B cell (primary cell): ENCODE data around the gene NYAP2. TPM values are rescaled to one million over a fixed set of nuclear protein-coding genes. Genes with fewer than 3 reads are reported as not detected.

ENCODE experiments used
- ATAC-seq: fragments of 200-7000 bp; cut with Tn5 transposase; one replicate; pipeline ENCODE4 v1.10.0; 2021; ENCODE audit warnings: low read depth, mild to moderate bottlenecking, moderate number of reproducible peaks, moderate library complexity
- CTCF ChIA-PET: fragments of 350-600 bp; sonication (Branson Sonifier 250); formaldehyde crosslinking; loops from one replicate; lab custom pipeline; 2021; ENCODE audit warnings: antibody characterized with exemption, inconsistent platforms; lab: Charles Lee
- POLR2A ChIA-PET: fragments of 350-600 bp; sonication (Branson Sonifier 250); formaldehyde crosslinking; loops from one replicate; lab custom pipeline; 2021; ENCODE audit warnings: antibody characterized with exemption; lab: Charles Lee
- DNase-seq: peaks from one replicate; pipeline ENCODE4 v3.0.0; 2013
- H2AFZ ChIP-seq: 2 replicates; pipeline ENCODE4 v1.6.1; 2012; ENCODE audit warnings: mild to moderate bottlenecking, low read depth, low read length; ENCODE audit not compliant: insufficient read depth, poor library complexity, severe bottlenecking
- H3K27ac ChIP-seq, 2 donors: 1 replicate in 1 of 2; 2 replicates in 1 of 2; pipeline ENCODE4 v1.5.1; 2012 to 2013; ENCODE audit warnings: low read length in 2 of 2, mild to moderate bottlenecking in 2 of 2, moderate library complexity in 1 of 2
- H3K27me3 ChIP-seq, 4 experiments: fragments of 200-600 bp in 1 of 4; sonication (generic) in 1 of 4; replicated peaks in 1 of 4; 1 replicate in 2 of 4; 2 replicates in 2 of 4; pipeline versions ENCODE4 v1.6.1 to v1.7.0; 2013 to 2016; ENCODE audit warnings: low read length in 3 of 4, mild to moderate bottlenecking in 2 of 4, mixed read lengths in 1 of 4, moderate library complexity in 1 of 4; ENCODE audit not compliant: insufficient read depth in 4 of 4, control insufficient read depth in 3 of 4; ENCODE audit errors: control extremely low read depth in 1 of 4
- H3K36me3 ChIP-seq, 2 experiments: replicated peaks in 1 of 2; 1 replicate in 1 of 2; 2 replicates in 1 of 2; pipeline versions ENCODE4 v1.6.1 to v1.7.1; 2013; ENCODE audit warnings: low read length in 1 of 2; ENCODE audit not compliant: insufficient read depth in 2 of 2, control insufficient read depth in 1 of 2; ENCODE audit errors: control extremely low read depth in 1 of 2, extremely low read depth in 1 of 2
- H3K4me1 ChIP-seq, 2 donors: fragments of 200-600 bp in 1 of 2; sonication (generic) in 1 of 2; 1 replicate in 1 of 2; 2 replicates in 1 of 2; pipeline versions ENCODE4 v1.5.1 to v1.6.1; 2013 to 2017; ENCODE audit warnings: low read length in 2 of 2; ENCODE audit not compliant: control insufficient read depth in 2 of 2, insufficient read depth in 2 of 2
- H3K4me2 ChIP-seq: replicated peaks from 2 replicates; pipeline ENCODE3; 2012; ENCODE audit warnings: mild to moderate bottlenecking, low read depth, low read length; ENCODE audit not compliant: poor library complexity, severe bottlenecking
- H3K4me3 ChIP-seq, 5 experiments: fragments of 200-600 bp in 1 of 5; sonication (generic) in 1 of 5; 1 replicate in 3 of 5; 2 replicates in 2 of 5; pipeline versions ENCODE4 v1.5.1 to v1.7.0; 2011 to 2016; ENCODE audit warnings: low read length in 4 of 5, mild to moderate bottlenecking in 4 of 5, low read depth in 2 of 5, control low read depth in 1 of 5, moderate library complexity in 1 of 5; ENCODE audit not compliant: insufficient read depth in 1 of 5; ENCODE audit errors: control extremely low read depth in 1 of 5, extremely low read depth in 1 of 5
- H3K79me2 ChIP-seq: fragments of 200-600 bp; sonication (generic); one replicate; pipeline ENCODE4 v1.6.0; 2016; ENCODE audit warnings: low read length; ENCODE audit not compliant: control insufficient read depth, insufficient read depth
- H3K9ac ChIP-seq: fragments of 200-600 bp; sonication (generic); 2 replicates; pipeline ENCODE4 v1.6.1; 2017; ENCODE audit warnings: mild to moderate bottlenecking, low read length, moderate library complexity
- H3K9me3 ChIP-seq, 3 donors: one replicate each; pipeline versions ENCODE4 v1.6.1 to v1.7.1; 2013; ENCODE audit warnings: low read length in 2 of 3; ENCODE audit not compliant: control insufficient read depth in 2 of 3, insufficient read depth in 1 of 3; ENCODE audit errors: control extremely low read depth in 1 of 3
- H4K20me1 ChIP-seq: 2 replicates; pipeline ENCODE4 v1.6.0; 2012; ENCODE audit warnings: mild to moderate bottlenecking, low read length; ENCODE audit not compliant: insufficient read depth, control insufficient read depth, poor library complexity, severe bottlenecking
- H3K27ac Mint-ChIP-seq: one replicate; pipeline ENCODE4 v1.8.0; 2021; ENCODE audit warnings: mixed read lengths
- H3K27me3 Mint-ChIP-seq: one replicate; pipeline ENCODE4 v1.8.0; 2021; ENCODE audit warnings: mixed read lengths
- H3K4me1 Mint-ChIP-seq: one replicate; pipeline ENCODE4 v1.8.0; 2021; ENCODE audit warnings: mixed read lengths
- H3K4me3 Mint-ChIP-seq: one replicate; pipeline ENCODE4 v1.8.0; 2021; ENCODE audit warnings: mixed read lengths
- H3K9me3 Mint-ChIP-seq: one replicate; pipeline ENCODE4 v1.8.0; 2022; ENCODE audit warnings: mixed read lengths; ENCODE audit not compliant: insufficient read depth
- EZH2 ChIP-seq: IDR thresholded peaks from 2 replicates; pipeline ENCODE4 v1.6.1; 2012; ENCODE audit warnings: borderline replicate concordance, low read depth, mild to moderate bottlenecking, moderate library complexity, low read length; ENCODE audit not compliant: insufficient read depth, poor library complexity, severe bottlenecking
- WGBS: methylation state at CpG from one replicate; pipeline ENCODE4 v1.1.5; 2013; ENCODE audit warnings: missing lambda C conversion rate; ENCODE audit not compliant: insufficient coverage; 5-methylcytosine and 5-hydroxymethylcytosine counted together
- intact Hi-C: fragments of 100-400 bp; cut with micrococcal nuclease; formaldehyde crosslinking; loops from one replicate; pipeline ENCODE4 v1.10.0; 2022
- polyA plus RNA-seq: library from polyadenylated mRNA; depleted of rRNA; stranded (reverse); fragments of >200 nt; gene quantifications from 2 replicates; pipeline ENCODE4 v1.2.3, GENCODE V29; 2012
- total RNA-seq, 2 donors: library from RNA; stranded (reverse); fragments of 120-200 nt in 1 of 2; gene quantifications; 1 replicate in 1 of 2; 2 replicates in 1 of 2; pipeline versions ENCODE4 v1.2.3 to v1.2.4, GENCODE V29; 2013 to 2022
- TF ChIP-seq, protein P1 (sequence below): fragments of 200-600 bp; IDR thresholded peaks from one replicate; pipeline ENCODE4 v1.8.0; 2022; ENCODE audit warnings: antibody characterized with exemption, mild to moderate bottlenecking

Gene NYAP2
- total and polyA plus RNA-seq, 2 donors (not counting 1 experiment from before 2014, with no cell fraction given) = 0.12 to 0.17 TPM

- Histone ChIP-seq H3K27ac (no peak overlapping the region), H3K9ac (no peak overlapping the region), H3K4me3 (no peak overlapping the region), H3K27me3 (no peaks in the 10 kb centered on the region), H3K4me2 (no peak overlapping the region), H3K79me2 (no peaks in the 10 kb centered on the region), H3K36me3 (no peaks in the 10 kb centered on the region), H3K9me3 (peaks cover 0 to 11% (median 0%) of the 10 kb centered on the region in 3 donors), H2AFZ (no peak overlapping the region), H3K4me1 (no peaks in the 10 kb centered on the region), H4K20me1 (no peaks in the 10 kb centered on the region)
- CTCF ChIA-PET = no interaction called here
- no peak overlapping the region for H3K27ac Mint-ChIP-seq
- intact Hi-C loops = no loop called here
- H3K9me3 Mint-ChIP-seq = no peaks in the 10 kb centered on the region
- no peaks in the 10 kb centered on the region for H3K4me1 Mint-ChIP-seq
- no peak overlapping the region for H3K4me3 Mint-ChIP-seq
- ATAC-seq = no peak
- H3K27me3 Mint-ChIP-seq = no peaks in the 10 kb centered on the region
- POLR2A ChIA-PET = no interaction called here
- DNase-seq = no peak
- TF ChIP-seq EZH2 = no peak
- TF ChIP-seq, protein P1, sequence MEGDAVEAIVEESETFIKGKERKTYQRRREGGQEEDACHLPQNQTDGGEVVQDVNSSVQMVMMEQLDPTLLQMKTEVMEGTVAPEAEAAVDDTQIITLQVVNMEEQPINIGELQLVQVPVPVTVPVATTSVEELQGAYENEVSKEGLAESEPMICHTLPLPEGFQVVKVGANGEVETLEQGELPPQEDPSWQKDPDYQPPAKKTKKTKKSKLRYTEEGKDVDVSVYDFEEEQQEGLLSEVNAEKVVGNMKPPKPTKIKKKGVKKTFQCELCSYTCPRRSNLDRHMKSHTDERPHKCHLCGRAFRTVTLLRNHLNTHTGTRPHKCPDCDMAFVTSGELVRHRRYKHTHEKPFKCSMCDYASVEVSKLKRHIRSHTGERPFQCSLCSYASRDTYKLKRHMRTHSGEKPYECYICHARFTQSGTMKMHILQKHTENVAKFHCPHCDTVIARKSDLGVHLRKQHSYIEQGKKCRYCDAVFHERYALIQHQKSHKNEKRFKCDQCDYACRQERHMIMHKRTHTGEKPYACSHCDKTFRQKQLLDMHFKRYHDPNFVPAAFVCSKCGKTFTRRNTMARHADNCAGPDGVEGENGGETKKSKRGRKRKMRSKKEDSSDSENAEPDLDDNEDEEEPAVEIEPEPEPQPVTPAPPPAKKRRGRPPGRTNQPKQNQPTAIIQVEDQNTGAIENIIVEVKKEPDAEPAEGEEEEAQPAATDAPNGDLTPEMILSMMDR = no peak
Measured at GRCh38 chr2:225584796-225585195, 185.3 kb downstream of the NYAP2 start.

GRCh38 chr2:225590932-225591331 is 191.4 kb downstream of the NYAP2 start:
- Mint-ChIP-seq H3K27me3 (no peaks in the 10 kb centered on the region), H3K27ac (no peak overlapping the region), H3K4me1 (no peaks in the 10 kb centered on the region), H3K4me3 (no peak overlapping the region), H3K9me3 (no peaks in the 10 kb centered on the region)
- Histone ChIP-seq H3K4me1 (no peaks in the 10 kb centered on the region), H3K9me3 (no peaks in the 10 kb centered on the region), H4K20me1 (no peaks in the 10 kb centered on the region), H3K4me3 (no peak overlapping the region), H3K36me3 (no peaks in the 10 kb centered on the region), H3K79me2 (no peaks in the 10 kb centered on the region), H3K27ac (no peak overlapping the region), H2AFZ (no peak overlapping the region), H3K27me3 (no peaks in the 10 kb centered on the region), H3K4me2 (no peak overlapping the region), H3K9ac (no peak overlapping the region)
- no peak for TF ChIP-seq EZH2
- TF ChIP-seq, protein P1 = no peak
- intact Hi-C loops = no loop called here
- ChIA-PET CTCF (no interaction called here), POLR2A (no interaction called here)
- WGBS = 89% methylated on average over 3 of the region's 3 CpGs
- DNase-seq = no peak
- no peak for ATAC-seq
